HepG2 (cell line): ENCODE results near the gene CYP2S1. TPM values are rescaled to one million over a fixed set of nuclear protein-coding genes. Genes with fewer than 3 reads are reported as not detected.

Source experiments
- GPN1 ChIP-seq: sonication (generic); formaldehyde crosslinking; IDR thresholded peaks from 2 replicates; pipeline ENCODE4 v1.5.1; 2020; ENCODE audit warnings: missing genetic modification reagents, borderline replicate concordance
- JDP2 ChIP-seq: sonication (generic); formaldehyde crosslinking; IDR thresholded peaks from 2 replicates; pipeline ENCODE4 v1.8.1; 2022; ENCODE audit warnings: missing genetic modification reagents, borderline replicate concordance
- NR2C2 ChIP-seq: sonication (generic); formaldehyde crosslinking; IDR thresholded peaks from 2 replicates; pipeline ENCODE4 v1.4.0; 2020; ENCODE audit warnings: missing genetic modification reagents, mild to moderate bottlenecking, moderate library complexity, borderline replicate concordance
- NRL ChIP-seq: sonication (generic); formaldehyde crosslinking; IDR thresholded peaks from 2 replicates; pipeline ENCODE4 v1.5.0; 2020; ENCODE audit warnings: missing genetic modification reagents, mild to moderate bottlenecking, moderate library complexity, borderline replicate concordance
- SMAD9 ChIP-seq: sonication (generic); formaldehyde crosslinking; IDR thresholded peaks from 2 replicates; pipeline ENCODE4 v1.5.1; 2020; ENCODE audit warnings: mild to moderate bottlenecking, missing genetic modification reagents
- SMARCE1 ChIP-seq: fragments of 450-650 bp; IDR thresholded peaks from 2 replicates; pipeline ENCODE4 v1.6.1; 2017; ENCODE audit warnings: borderline replicate concordance
- ZNF383 ChIP-seq: sonication (generic); formaldehyde crosslinking; IDR thresholded peaks from 2 replicates; pipeline ENCODE4 v1.4.0; 2020; ENCODE audit warnings: missing genetic modification reagents, mild to moderate bottlenecking, borderline replicate concordance
- ZNF543 ChIP-seq: sonication (generic); formaldehyde crosslinking; IDR thresholded peaks from 2 replicates; pipeline ENCODE4 v1.4.0; 2020; ENCODE audit warnings: mild to moderate bottlenecking, missing genetic modification reagents
- polyA plus RNA-seq, 8 experiments: library from polyadenylated mRNA; depleted of rRNA in 3 of 8; stranded (reverse) in 7 of 8; unstranded in 1 of 8; fragments of >200 nt; fragmentation: Illumina TruSeq in 4 of 8; extraction: Trizol in 4 of 8; gene quantifications; 2 replicates each; pipeline versions ENCODE4 v1.2.1 to v1.2.3, GENCODE V29; 2011 to 2016; ENCODE audit warnings: low read depth in 4 of 8, missing spikeins in 1 of 8, mixed read lengths in 1 of 8; ENCODE audit not compliant: insufficient read depth in 1 of 8
- total RNA-seq, 5 experiments: library from RNA; depleted of rRNA; stranded (reverse); fragments of >200 nt; fragmentation: Illumina TruSeq; extraction: Trizol; gene quantifications; 2 replicates each; pipeline ENCODE4 v1.2.3, GENCODE V29; 2016; ENCODE audit warnings: low read depth in 1 of 5
- TF ChIP-seq, protein P1 (sequence below): sonication (generic); formaldehyde crosslinking; IDR thresholded peaks from 2 replicates; pipeline ENCODE4 v1.5.1; 2020; ENCODE audit warnings: mild to moderate bottlenecking, missing genetic modification reagents, moderate library complexity
- TF ChIP-seq, protein P2 (sequence below): sonication (generic); formaldehyde crosslinking; IDR thresholded peaks from 2 replicates; pipeline ENCODE4 v1.9.0; 2021; ENCODE audit warnings: missing genetic modification reagents, mild to moderate bottlenecking, borderline replicate concordance
- TF ChIP-seq, protein P3 (sequence below): sonication (generic); formaldehyde crosslinking; IDR thresholded peaks from 2 replicates; pipeline ENCODE4 v1.5.0; 2020; ENCODE audit warnings: mild to moderate bottlenecking, missing genetic modification reagents
- TF ChIP-seq, protein P4 (sequence below): sonication (generic); formaldehyde crosslinking; IDR thresholded peaks from 2 replicates; pipeline ENCODE4 v1.4.0; 2020; ENCODE audit warnings: missing genetic modification reagents

Gene CYP2S1
- total and polyA plus RNA-seq, 2 of the 13 experiments (the other 11 are each of a cell fraction or from before 2014, with no cell fraction given), result 0.09 to 2.1 TPM

DNA sequence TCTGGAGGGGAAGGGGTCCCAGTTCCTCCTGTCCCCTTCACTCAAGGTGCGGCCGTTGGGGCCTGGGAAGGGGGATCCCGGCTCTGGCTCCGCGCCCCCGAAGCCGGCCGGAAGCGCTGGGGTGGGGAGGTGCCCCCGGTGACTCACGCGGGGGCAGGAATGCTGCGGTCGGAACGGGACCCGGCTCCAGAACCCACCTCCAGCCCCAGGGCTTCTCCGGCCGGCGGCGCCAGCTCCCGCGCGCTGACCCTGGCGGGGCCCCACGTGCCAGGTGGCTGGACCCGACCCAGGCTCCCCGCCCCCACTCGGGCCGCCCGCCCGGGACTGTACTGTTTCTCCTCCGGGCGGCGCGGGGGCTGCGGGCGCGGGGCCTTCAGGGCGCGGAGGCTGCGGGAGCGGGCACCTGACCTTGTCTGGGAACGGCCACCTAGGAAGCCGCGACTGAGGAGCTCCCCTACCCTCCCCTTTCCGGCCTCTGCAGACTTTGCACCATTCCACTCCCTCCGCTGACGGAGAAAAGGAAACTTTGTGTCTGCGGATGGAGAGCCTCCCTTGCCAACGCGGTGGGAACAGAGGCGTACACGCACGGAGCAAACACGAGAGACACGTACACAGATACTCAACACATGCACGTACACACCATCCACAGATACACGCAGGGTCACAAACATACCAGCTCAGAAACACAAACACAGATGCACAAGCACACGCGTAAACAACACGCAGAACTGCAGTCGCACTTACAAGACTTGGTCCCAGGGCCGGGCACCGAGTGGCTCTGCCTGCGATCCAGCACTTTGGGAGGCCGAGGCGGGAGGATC lies 33.2 kb downstream of the CYP2S1 start (continued):
- TF ChIP-seq, protein P1, sequence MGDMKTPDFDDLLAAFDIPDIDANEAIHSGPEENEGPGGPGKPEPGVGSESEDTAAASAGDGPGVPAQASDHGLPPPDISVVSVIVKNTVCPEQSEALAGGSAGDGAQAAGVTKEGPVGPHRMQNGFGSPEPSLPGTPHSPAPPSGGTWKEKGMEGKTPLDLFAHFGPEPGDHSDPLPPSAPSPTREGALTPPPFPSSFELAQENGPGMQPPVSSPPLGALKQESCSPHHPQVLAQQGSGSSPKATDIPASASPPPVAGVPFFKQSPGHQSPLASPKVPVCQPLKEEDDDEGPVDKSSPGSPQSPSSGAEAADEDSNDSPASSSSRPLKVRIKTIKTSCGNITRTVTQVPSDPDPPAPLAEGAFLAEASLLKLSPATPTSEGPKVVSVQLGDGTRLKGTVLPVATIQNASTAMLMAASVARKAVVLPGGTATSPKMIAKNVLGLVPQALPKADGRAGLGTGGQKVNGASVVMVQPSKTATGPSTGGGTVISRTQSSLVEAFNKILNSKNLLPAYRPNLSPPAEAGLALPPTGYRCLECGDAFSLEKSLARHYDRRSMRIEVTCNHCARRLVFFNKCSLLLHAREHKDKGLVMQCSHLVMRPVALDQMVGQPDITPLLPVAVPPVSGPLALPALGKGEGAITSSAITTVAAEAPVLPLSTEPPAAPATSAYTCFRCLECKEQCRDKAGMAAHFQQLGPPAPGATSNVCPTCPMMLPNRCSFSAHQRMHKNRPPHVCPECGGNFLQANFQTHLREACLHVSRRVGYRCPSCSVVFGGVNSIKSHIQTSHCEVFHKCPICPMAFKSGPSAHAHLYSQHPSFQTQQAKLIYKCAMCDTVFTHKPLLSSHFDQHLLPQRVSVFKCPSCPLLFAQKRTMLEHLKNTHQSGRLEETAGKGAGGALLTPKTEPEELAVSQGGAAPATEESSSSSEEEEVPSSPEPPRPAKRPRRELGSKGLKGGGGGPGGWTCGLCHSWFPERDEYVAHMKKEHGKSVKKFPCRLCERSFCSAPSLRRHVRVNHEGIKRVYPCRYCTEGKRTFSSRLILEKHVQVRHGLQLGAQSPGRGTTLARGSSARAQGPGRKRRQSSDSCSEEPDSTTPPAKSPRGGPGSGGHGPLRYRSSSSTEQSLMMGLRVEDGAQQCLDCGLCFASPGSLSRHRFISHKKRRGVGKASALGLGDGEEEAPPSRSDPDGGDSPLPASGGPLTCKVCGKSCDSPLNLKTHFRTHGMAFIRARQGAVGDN, result peak; percentile 94
- TF ChIP-seq, protein P2, sequence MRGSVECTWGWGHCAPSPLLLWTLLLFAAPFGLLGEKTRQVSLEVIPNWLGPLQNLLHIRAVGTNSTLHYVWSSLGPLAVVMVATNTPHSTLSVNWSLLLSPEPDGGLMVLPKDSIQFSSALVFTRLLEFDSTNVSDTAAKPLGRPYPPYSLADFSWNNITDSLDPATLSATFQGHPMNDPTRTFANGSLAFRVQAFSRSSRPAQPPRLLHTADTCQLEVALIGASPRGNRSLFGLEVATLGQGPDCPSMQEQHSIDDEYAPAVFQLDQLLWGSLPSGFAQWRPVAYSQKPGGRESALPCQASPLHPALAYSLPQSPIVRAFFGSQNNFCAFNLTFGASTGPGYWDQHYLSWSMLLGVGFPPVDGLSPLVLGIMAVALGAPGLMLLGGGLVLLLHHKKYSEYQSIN (CRISPR knock-in tag), result no peak
- TF ChIP-seq ZNF383 (CRISPR knock-in tag), result no peak
- TF ChIP-seq NR2C2 (CRISPR knock-in tag), result peak; percentile 59
- no peak for TF ChIP-seq GPN1 (CRISPR knock-in tag)
- TF ChIP-seq SMAD9 (CRISPR knock-in tag), result no peak
- TF ChIP-seq SMARCE1, result no peak
- peak; percentile 60; the same call in 1 of the 2 replicates for TF ChIP-seq ZNF543
- TF ChIP-seq, protein P3, sequence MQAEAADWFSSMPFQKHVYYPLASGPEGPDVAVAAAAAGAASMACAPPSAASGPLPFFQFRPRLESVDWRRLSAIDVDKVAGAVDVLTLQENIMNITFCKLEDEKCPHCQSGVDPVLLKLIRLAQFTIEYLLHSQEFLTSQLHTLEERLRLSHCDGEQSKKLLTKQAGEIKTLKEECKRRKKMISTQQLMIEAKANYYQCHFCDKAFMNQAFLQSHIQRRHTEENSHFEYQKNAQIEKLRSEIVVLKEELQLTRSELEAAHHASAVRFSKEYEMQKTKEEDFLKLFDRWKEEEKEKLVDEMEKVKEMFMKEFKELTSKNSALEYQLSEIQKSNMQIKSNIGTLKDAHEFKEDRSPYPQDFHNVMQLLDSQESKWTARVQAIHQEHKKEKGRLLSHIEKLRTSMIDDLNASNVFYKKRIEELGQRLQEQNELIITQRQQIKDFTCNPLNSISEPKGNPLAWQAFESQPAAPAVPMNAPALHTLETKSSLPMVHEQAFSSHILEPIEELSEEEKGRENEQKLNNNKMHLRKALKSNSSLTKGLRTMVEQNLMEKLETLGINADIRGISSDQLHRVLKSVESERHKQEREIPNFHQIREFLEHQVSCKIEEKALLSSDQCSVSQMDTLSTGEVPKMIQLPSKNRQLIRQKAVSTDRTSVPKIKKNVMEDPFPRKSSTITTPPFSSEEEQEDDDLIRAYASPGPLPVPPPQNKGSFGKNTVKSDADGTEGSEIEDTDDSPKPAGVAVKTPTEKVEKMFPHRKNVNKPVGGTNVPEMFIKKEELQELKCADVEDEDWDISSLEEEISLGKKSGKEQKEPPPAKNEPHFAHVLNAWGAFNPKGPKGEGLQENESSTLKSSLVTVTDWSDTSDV (CRISPR knock-in tag), result no peak
- peak; percentile 69; the same call in 1 of the 2 replicates for TF ChIP-seq NRL (CRISPR knock-in tag)
- TF ChIP-seq, protein P4, sequence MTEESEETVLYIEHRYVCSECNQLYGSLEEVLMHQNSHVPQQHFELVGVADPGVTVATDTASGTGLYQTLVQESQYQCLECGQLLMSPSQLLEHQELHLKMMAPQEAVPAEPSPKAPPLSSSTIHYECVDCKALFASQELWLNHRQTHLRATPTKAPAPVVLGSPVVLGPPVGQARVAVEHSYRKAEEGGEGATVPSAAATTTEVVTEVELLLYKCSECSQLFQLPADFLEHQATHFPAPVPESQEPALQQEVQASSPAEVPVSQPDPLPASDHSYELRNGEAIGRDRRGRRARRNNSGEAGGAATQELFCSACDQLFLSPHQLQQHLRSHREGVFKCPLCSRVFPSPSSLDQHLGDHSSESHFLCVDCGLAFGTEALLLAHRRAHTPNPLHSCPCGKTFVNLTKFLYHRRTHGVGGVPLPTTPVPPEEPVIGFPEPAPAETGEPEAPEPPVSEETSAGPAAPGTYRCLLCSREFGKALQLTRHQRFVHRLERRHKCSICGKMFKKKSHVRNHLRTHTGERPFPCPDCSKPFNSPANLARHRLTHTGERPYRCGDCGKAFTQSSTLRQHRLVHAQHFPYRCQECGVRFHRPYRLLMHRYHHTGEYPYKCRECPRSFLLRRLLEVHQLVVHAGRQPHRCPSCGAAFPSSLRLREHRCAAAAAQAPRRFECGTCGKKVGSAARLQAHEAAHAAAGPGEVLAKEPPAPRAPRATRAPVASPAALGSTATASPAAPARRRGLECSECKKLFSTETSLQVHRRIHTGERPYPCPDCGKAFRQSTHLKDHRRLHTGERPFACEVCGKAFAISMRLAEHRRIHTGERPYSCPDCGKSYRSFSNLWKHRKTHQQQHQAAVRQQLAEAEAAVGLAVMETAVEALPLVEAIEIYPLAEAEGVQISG (CRISPR knock-in tag), result peak; percentile 75
- TF ChIP-seq JDP2, result no peak
